CD4-positive, CD25-positive, alpha-beta regulatory T cell (primary cell): Measurements from ENCODE around the gene GLMN. TPM values are rescaled to one million over a fixed set of nuclear protein-coding genes. Genes with fewer than 3 reads are reported as not detected.

Experiments used
- ATAC-seq, 2 donors: fragments of 150-1000 bp; cut with Tn5 transposase; one replicate each; pipeline ENCODE4 v1.10.0; 2021; ENCODE audit warnings: low read depth in 2 of 2, moderate number of reproducible peaks in 2 of 2, moderate library complexity in 1 of 2
- DNase-seq, 3 donors: peaks; one replicate each; pipeline versions ENCODE4 v3.0.0 to v3.0.0-alpha.2; 2012 to 2022; ENCODE audit warnings: mixed read lengths in 1 of 3
- H3K27ac ChIP-seq: one replicate; pipeline ENCODE4 v1.7.0; 2013; ENCODE audit warnings: mild to moderate bottlenecking, low read length; ENCODE audit not compliant: insufficient read depth, poor library complexity, severe bottlenecking
- H3K27me3 ChIP-seq: one replicate; pipeline ENCODE4 v1.7.0; 2013; ENCODE audit warnings: low read length; ENCODE audit not compliant: control insufficient read depth, insufficient read depth
- H3K36me3 ChIP-seq: one replicate; pipeline ENCODE4 v1.7.0; 2013; ENCODE audit warnings: mild to moderate bottlenecking, low read length, moderate library complexity; ENCODE audit not compliant: control insufficient read depth, insufficient read depth
- H3K4me1 ChIP-seq: 2 replicates; pipeline ENCODE4 v1.7.0; 2013; ENCODE audit warnings: mild to moderate bottlenecking, low read length; ENCODE audit not compliant: insufficient read depth, control insufficient read depth, poor library complexity, severe bottlenecking
- H3K4me3 ChIP-seq: one replicate; pipeline ENCODE4 v1.7.0; 2013; ENCODE audit warnings: low read depth, mild to moderate bottlenecking, low read length, moderate library complexity
- H3K9me3 ChIP-seq, 2 experiments: 1 replicate in 1 of 2; 2 replicates in 1 of 2; pipeline ENCODE4 v1.7.0; 2013; ENCODE audit warnings: low read length in 2 of 2, mild to moderate bottlenecking in 1 of 2, moderate library complexity in 1 of 2; ENCODE audit not compliant: control insufficient read depth in 2 of 2
- H3K27ac Mint-ChIP-seq, 3 donors: one replicate each; pipeline ENCODE4 v1.8.0; 2020 to 2022; ENCODE audit warnings: mild to moderate bottlenecking in 3 of 3, mixed read lengths in 3 of 3, moderate library complexity in 2 of 3
- H3K27me3 Mint-ChIP-seq: one replicate; pipeline ENCODE4 v1.8.0; 2022; ENCODE audit warnings: mild to moderate bottlenecking, mixed read lengths
- H3K36me3 Mint-ChIP-seq: one replicate; pipeline ENCODE4 v1.8.0; 2020; ENCODE audit warnings: mixed read lengths
- H3K4me1 Mint-ChIP-seq, 4 donors: one replicate each; pipeline ENCODE4 v1.8.0; 2020 to 2022; ENCODE audit warnings: mixed read lengths in 4 of 4, mild to moderate bottlenecking in 1 of 4
- H3K4me3 Mint-ChIP-seq, 4 donors: one replicate each; pipeline ENCODE4 v1.8.0; 2020 to 2022; ENCODE audit warnings: mild to moderate bottlenecking in 4 of 4, mixed read lengths in 4 of 4, moderate library complexity in 3 of 4
- H3K9me3 Mint-ChIP-seq, 7 donors: one replicate each; pipeline ENCODE4 v1.8.0; 2020 to 2022; ENCODE audit warnings: mixed read lengths in 7 of 7, mild to moderate bottlenecking in 3 of 7, moderate library complexity in 2 of 7
- polyA plus RNA-seq, 4 donors: library from polyadenylated mRNA; unstranded; fragments of 300-500 nt; fragmentation: Illumina TruSeq; gene quantifications; one replicate each; pipeline ENCODE4 v1.2.3, GENCODE V29; 2021
- total RNA-seq: library from RNA; stranded (reverse); gene quantifications from one replicate; pipeline ENCODE4 v1.2.3, GENCODE V29; 2022

The GLMN gene
- total and polyA plus RNA-seq, 5 donors from 2014 or later, result 8.2 to 15.2 (median 11.5) TPM

- H3K36me3 Mint-ChIP-seq, result no peaks in the 10 kb centered on the region
- H3K4me1 Mint-ChIP-seq, result peaks cover 0 to 14% (median 5%) of the 10 kb centered on the region in 4 donors
Measured at GRCh38 chr1:92211166-92211565, 87.6 kb downstream of the GLMN start.

GRCh38 chr1:92210701-92211100, 88.1 kb downstream of the GLMN start:
- Mint-ChIP-seq H3K4me1 (peaks cover 0 to 14% (median 5%) of the 10 kb centered on the region in 4 donors), H3K27ac (no peak overlapping the region), H3K36me3 (no peaks in the 10 kb centered on the region), H3K9me3 (peaks cover 0 to 8% (median 2%) of the 10 kb centered on the region in 7 donors), H3K4me3 (no peak overlapping the region), H3K27me3 (peaks cover 4% of the 10 kb centered on the region)
- no peak for ATAC-seq
- H3K4me1 ChIP-seq, result no peaks in the 10 kb centered on the region
- H3K27me3 ChIP-seq, result no peaks in the 10 kb centered on the region
- no peaks in the 10 kb centered on the region for H3K9me3 ChIP-seq
- no peak overlapping the region for H3K4me3 ChIP-seq
- no peak overlapping the region for H3K27ac ChIP-seq
- no peak for DNase-seq
- no peaks in the 10 kb centered on the region for H3K36me3 ChIP-seq

More at GRCh38 chr1:92211166-92211565, 87.6 kb downstream of the GLMN start:
- Histone ChIP-seq H3K4me1 (no peaks in the 10 kb centered on the region), H3K36me3 (no peaks in the 10 kb centered on the region), H3K27me3 (no peaks in the 10 kb centered on the region), H3K4me3 (no peak overlapping the region), H3K9me3 (no peaks in the 10 kb centered on the region), H3K27ac (no peak overlapping the region)
- no peak for DNase-seq
- no peak overlapping the region for H3K4me3 Mint-ChIP-seq
- H3K27ac Mint-ChIP-seq, result no peak overlapping the region
- ATAC-seq, result no peak
- H3K9me3 Mint-ChIP-seq, result peaks cover 0 to 7% (median 2%) of the 10 kb centered on the region in 7 donors
- peaks cover 4% of the 10 kb centered on the region for H3K27me3 Mint-ChIP-seq

- Mint-ChIP-seq H3K27ac (peak overlapping the region; percentile 14 to 61 (median 26)), H3K9me3 (peaks cover 0 to 9% (median 4%) of the 10 kb centered on the region in 7 donors)
- ATAC-seq, result no peak
Measured at GRCh38 chr1:92203105-92203504, 95.7 kb downstream of the GLMN start.

GRCh38 chr1:92201973-92202372, 96.8 kb downstream of the GLMN start:
- DNase-seq (peak in 2 of 3 donors; percentile 13 to 80), ATAC-seq (peak; percentile 53 to 60)
- H3K27me3 Mint-ChIP-seq, result peaks cover 5% of the 10 kb centered on the region
- no peaks in the 10 kb centered on the region for H3K36me3 Mint-ChIP-seq
- Histone ChIP-seq H3K4me1 (peaks cover 5% of the 10 kb centered on the region), H3K27me3 (no peaks in the 10 kb centered on the region), H3K9me3 (no peaks in the 10 kb centered on the region), H3K4me3 (peak overlapping the region; percentile 22), H3K36me3 (no peaks in the 10 kb centered on the region), H3K27ac (peak overlapping the region; percentile 41)
- H3K27ac Mint-ChIP-seq, result peak overlapping the region; percentile 0 to 75 (median 20)
- H3K4me3 Mint-ChIP-seq, result peak overlapping the region in 3 of 4 donors; percentile 6 to 19 (median 18)
- peaks cover 11 to 18% (median 14%) of the 10 kb centered on the region in 4 donors for H3K4me1 Mint-ChIP-seq
- peaks cover 0 to 9% (median 4%) of the 10 kb centered on the region in 7 donors for H3K9me3 Mint-ChIP-seq

More at GRCh38 chr1:92203105-92203504, 95.7 kb downstream of the GLMN start:
- no peaks in the 10 kb centered on the region for H3K36me3 Mint-ChIP-seq
- H3K27me3 Mint-ChIP-seq, result peaks cover 5% of the 10 kb centered on the region
- Histone ChIP-seq H3K27me3 (no peaks in the 10 kb centered on the region), H3K4me3 (no peak overlapping the region), H3K4me1 (peaks cover 5% of the 10 kb centered on the region), H3K36me3 (no peaks in the 10 kb centered on the region), H3K27ac (no peak overlapping the region), H3K9me3 (no peaks in the 10 kb centered on the region)
- DNase-seq, result peak in 1 of 3 donors; percentile 13
- H3K4me1 Mint-ChIP-seq, result peaks cover 10 to 18% (median 14%) of the 10 kb centered on the region in 4 donors
- H3K4me3 Mint-ChIP-seq, result no peak overlapping the region

Other genes with a start within 250 kb of the GLMN start
- not detected for gene SETSIP, start 223.6 kb downstream of the GLMN start, total RNA-seq
- not detected for gene SETSIP, start 223.6 kb downstream of the GLMN start, polyA plus RNA-seq
- gene BTBD8, start 218.6 kb downstream of the GLMN start, total RNA-seq, result 1.9 TPM
- gene BTBD8, start 218.6 kb downstream of the GLMN start, polyA plus RNA-seq, result under 1 TPM in 3 of 4 donors, not detected in 1; 0.65 to 0.87 (median 0.67) TPM
- gene C1orf146, start 81.1 kb downstream of the GLMN start, total RNA-seq, result not detected
- gene C1orf146, start 81.1 kb downstream of the GLMN start, polyA plus RNA-seq, result not detected
- gene RPAP2, start 72 bp upstream of the GLMN start, total RNA-seq, result 26.8 TPM
- gene RPAP2, start 72 bp upstream of the GLMN start, polyA plus RNA-seq, result 10 to 100 TPM; 16.9 to 20.8 (median 20.1) TPM
- gene GFI1, start 187.9 kb upstream of the GLMN start, total RNA-seq, result 3.0 TPM
- gene GFI1, start 187.9 kb upstream of the GLMN start, polyA plus RNA-seq, result 10 to 100 TPM in 1 of 4 donors, 1 to 10 TPM in 3; 3.6 to 11.5 (median 6.9) TPM